ENCODE data around the gene OR2V2.
A peak's percentile ranks its signal among the peaks of the same experiment; 100 is the strongest.

Gene OR2V2

DNA sequence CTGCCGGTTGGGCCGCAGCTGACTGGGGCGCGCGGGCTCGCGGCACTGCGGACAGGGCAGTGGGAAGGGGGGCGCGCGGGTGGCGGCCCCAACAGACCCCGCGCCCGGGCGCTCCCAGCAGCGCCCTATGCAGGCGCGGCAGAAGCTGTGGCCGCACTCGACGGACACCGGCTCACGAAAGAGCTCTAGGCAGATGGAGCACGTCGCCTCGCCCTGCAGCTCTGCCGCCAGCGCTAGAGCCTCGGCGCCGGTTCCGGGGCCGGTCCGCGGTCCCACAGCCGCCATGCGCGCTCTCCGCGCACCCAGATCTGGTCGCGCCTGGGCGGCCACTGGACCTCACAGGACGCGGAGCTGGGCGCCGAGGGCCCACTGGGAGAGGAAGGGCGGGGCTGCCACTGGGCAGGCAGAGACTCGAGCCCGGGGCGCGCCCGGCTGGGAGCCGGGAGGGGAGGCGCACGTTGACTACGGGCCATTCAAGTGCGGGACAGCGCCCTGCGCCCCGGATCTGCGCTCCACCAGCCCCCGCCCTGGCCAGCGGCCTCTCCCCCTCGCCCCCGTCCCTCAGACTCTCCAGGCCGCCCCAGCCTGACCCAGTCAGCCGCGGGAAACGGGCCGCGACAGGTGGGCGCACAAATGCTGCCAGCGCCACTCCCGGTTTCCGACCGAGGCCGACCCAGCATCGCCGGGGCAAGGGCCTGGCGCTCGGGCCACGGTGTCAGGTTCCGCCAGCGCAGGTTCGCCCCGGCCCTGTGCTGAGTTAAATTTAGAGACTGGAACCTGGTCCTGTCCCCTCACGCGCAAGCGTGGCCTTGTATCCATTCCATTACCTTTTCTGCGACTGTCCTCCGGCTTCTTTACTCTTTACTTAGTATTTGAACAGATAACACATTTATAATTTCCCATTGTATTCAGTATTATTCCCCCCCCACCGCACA lies 57.7 kb downstream of the OR2V2 start, which contains the start of gene TRIM7:
Gene TRIM7, minus strand, starts transcription at position 371 of the 935 bp plus-strand sequence. Its CDS starts 86 bp downstream, at position 285.
- Histone ChIP-seq H3K36me3 (no peaks in the 10 kb centered on the region), H3K4me1 (no peaks in the 10 kb centered on the region), H3K4me3 (ENCODE audit: low read depth, low read length) (peak within 1 kb of the TSS; percentile 79), H3K27me3 (peaks cover 25% of the 10 kb centered on the region), H3K9me3 (no peaks in the 10 kb centered on the region)
- DNase-seq, result peak; percentile 53
- no peak for TF ChIP-seq CTCF (IDR thresholded peaks at IDR 0.05; ENCODE audit: low read depth, low read length)

- H3K36me3 ChIP-seq, result no peaks in the 10 kb centered on the region
- peaks cover 25% of the 10 kb centered on the region for H3K27me3 ChIP-seq
- H3K4me3 ChIP-seq (ENCODE audit: low read depth, low read length), result peak overlapping the region; percentile 79
- H3K9me3 ChIP-seq, result no peaks in the 10 kb centered on the region
- TF ChIP-seq CTCF (IDR thresholded peaks at IDR 0.05; ENCODE audit: low read depth, low read length), result no peak
- no peak for DNase-seq
- H3K4me1 ChIP-seq, result no peaks in the 10 kb centered on the region
Observed at GRCh38 chr5:181205761-181206649, 58.6 kb downstream of the OR2V2 start.

GRCh38 chr5:181207214-181207959 lies 60.0 kb downstream of the OR2V2 start:
- Histone ChIP-seq H3K4me3 (ENCODE audit: low read depth, low read length) (peak overlapping the region; percentile 79), H3K36me3 (no peaks in the 10 kb centered on the region), H3K4me1 (no peaks in the 10 kb centered on the region), H3K9me3 (no peaks in the 10 kb centered on the region), H3K27me3 (peaks cover 25% of the 10 kb centered on the region)
- no peak for TF ChIP-seq CTCF (IDR thresholded peaks at IDR 0.05; ENCODE audit: low read depth, low read length)
- peak; percentile 83 for DNase-seq

DNA sequence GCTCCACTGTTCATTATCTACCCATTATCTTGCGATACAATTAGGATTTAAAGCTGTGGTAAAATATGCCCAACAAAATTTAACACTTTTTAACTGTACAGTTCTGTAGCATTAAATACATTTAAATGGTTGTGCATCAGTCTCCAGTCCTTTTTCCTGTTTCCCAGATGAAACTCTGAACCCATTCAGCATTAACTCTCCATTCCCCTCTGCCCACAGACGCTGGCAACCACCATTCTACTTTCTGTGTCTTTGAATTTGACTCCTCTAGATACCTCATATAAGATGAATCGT lies 60.5 kb downstream of the OR2V2 start:
- no peaks in the 10 kb centered on the region for H3K4me1 ChIP-seq
- H3K9me3 ChIP-seq, result no peaks in the 10 kb centered on the region
- peak overlapping the region; percentile 10; the same call in 1 of the 2 replicates for H3K4me3 ChIP-seq (ENCODE audit: low read depth, low read length)
- H3K27me3 ChIP-seq, result peaks cover 25% of the 10 kb centered on the region
- no peaks in the 10 kb centered on the region for H3K36me3 ChIP-seq
- no peak for DNase-seq
- no peak for TF ChIP-seq CTCF (IDR thresholded peaks at IDR 0.05; ENCODE audit: low read depth, low read length)

Measured in BE2C (cell line).